ENCODE data around the gene CRYBA2. TPM values are rescaled to one million over a fixed set of nuclear protein-coding genes. Genes with fewer than 3 reads are reported as not detected.

The CRYBA2 gene
- total RNA-seq, 1 experiment from 2014 or later = not detected

GRCh38 chr2:218954541-218955300 lies 38.5 kb downstream of the CRYBA2 start:
- Histone ChIP-seq H3K4me1 (ENCODE audit: control insufficient read depth in 1 of 2, insufficient read depth in 2 of 2, low read length in 2 of 2) (peaks cover 0 to 7% of the 10 kb centered on the region in 2 experiments; a peak in 1 of 4 replicates), H3K9ac (ENCODE audit: low read length) (no peak overlapping the region), H3K27ac (ENCODE audit: low read depth, low read length) (no peak overlapping the region), H3K27me3 (ENCODE audit: insufficient read depth, low read length) (peaks cover 3% of the 10 kb centered on the region; the same call in 1 of the 2 replicates), H3K36me3 (ENCODE audit: control insufficient read depth in 1 of 2, insufficient read depth in 2 of 2, low read length in 2 of 2) (no peaks in the 10 kb centered on the region), H3K9me3 (ENCODE audit: control insufficient read depth in 1 of 2, insufficient read depth in 1 of 2, low read depth in 1 of 2, low read length in 2 of 2) (no peaks in the 10 kb centered on the region), H3K9me2 (ENCODE audit: insufficient read depth) (no peaks in the 10 kb centered on the region), H4K20me1 (ENCODE audit: insufficient read depth) (no peaks in the 10 kb centered on the region), H2AFZ (ENCODE audit: low read depth, low read length, poor library complexity, severe bottlenecking) (no peak overlapping the region), H3K4me3 (replicated peaks in 1 of 2; ENCODE audit: low read depth in 1 of 2, low read length in 2 of 2) (no peak overlapping the region), H3K79me2 (ENCODE audit: insufficient read depth, low read length) (no peaks in the 10 kb centered on the region), H3K4me2 (ENCODE audit: low read length) (no peak overlapping the region)
- ATAC-seq = no peak
- DNase-seq (ENCODE audit: low read depth, low spot score) = no peak
- POLR2A ChIA-PET = no interaction called here
- RAD21 ChIA-PET (ENCODE audit: low non-redundant PET in 1 of 2, low total read pairs in 2 of 2, uncharacterized antibody in 2 of 2, unreplicated experiment in 2 of 2) = no interaction called here
- intact Hi-C loops (cut with micrococcal nuclease) = no loop called here
- CTCF ChIA-PET = interaction anchor here (1.0 to 2.6 kb wide), 2 partner anchors 25 to 56 kb away, joined by 4 to 8 read pairs; no protein-coding TSS in a partner anchor
- TF ChIP-seq CEBPB (IDR thresholded peaks at IDR 0.05; ENCODE audit: low read depth) (no peak), ZNF274 (IDR thresholded peaks at IDR 0.05; ENCODE audit: low read depth, low read length) (no peak), SIN3A (IDR thresholded peaks at IDR 0.05; ENCODE audit: low read depth) (no peak), EGR1 (IDR thresholded peaks at IDR 0.05; ENCODE audit: low read depth) (no peak), RAD21 (IDR thresholded peaks at IDR 0.05; ENCODE audit: low read depth) (no peak), CBX3 (IDR thresholded peaks at IDR 0.05; ENCODE audit: low read depth) (no peak), SP1 (IDR thresholded peaks at IDR 0.05; ENCODE audit: low read depth) (no peak), TCF7L2 (IDR thresholded peaks at IDR 0.05; ENCODE audit: borderline replicate concordance, extremely low read depth, insufficient read depth, insufficient read length) (no peak), ELF1 (IDR thresholded peaks at IDR 0.05; ENCODE audit: borderline replicate concordance, low read depth) (no peak), JUND (IDR thresholded peaks at IDR 0.05) (no peak), YY1 (IDR thresholded peaks at IDR 0.05; ENCODE audit: extremely low read depth, insufficient replicate concordance, low read depth, low read length) (no peak), POLR2A (IDR thresholded peaks at IDR 0.05; ENCODE audit: borderline replicate concordance, extremely low read depth, insufficient read depth, insufficient read length) (no peak), FOSL1 (IDR thresholded peaks at IDR 0.05; ENCODE audit: low read depth) (no peak), ZFX (IDR thresholded peaks at IDR 0.05) (no peak), ZBTB33 (IDR thresholded peaks at IDR 0.05; ENCODE audit: extremely low read depth, insufficient replicate concordance, low read length) (no peak), EZH2 (IDR thresholded peaks at IDR 0.05) (no peak), EZH2phosphoT487 (IDR thresholded peaks at IDR 0.05; ENCODE audit: borderline replicate concordance) (no peak)
- TF ChIP-seq, protein P1, sequence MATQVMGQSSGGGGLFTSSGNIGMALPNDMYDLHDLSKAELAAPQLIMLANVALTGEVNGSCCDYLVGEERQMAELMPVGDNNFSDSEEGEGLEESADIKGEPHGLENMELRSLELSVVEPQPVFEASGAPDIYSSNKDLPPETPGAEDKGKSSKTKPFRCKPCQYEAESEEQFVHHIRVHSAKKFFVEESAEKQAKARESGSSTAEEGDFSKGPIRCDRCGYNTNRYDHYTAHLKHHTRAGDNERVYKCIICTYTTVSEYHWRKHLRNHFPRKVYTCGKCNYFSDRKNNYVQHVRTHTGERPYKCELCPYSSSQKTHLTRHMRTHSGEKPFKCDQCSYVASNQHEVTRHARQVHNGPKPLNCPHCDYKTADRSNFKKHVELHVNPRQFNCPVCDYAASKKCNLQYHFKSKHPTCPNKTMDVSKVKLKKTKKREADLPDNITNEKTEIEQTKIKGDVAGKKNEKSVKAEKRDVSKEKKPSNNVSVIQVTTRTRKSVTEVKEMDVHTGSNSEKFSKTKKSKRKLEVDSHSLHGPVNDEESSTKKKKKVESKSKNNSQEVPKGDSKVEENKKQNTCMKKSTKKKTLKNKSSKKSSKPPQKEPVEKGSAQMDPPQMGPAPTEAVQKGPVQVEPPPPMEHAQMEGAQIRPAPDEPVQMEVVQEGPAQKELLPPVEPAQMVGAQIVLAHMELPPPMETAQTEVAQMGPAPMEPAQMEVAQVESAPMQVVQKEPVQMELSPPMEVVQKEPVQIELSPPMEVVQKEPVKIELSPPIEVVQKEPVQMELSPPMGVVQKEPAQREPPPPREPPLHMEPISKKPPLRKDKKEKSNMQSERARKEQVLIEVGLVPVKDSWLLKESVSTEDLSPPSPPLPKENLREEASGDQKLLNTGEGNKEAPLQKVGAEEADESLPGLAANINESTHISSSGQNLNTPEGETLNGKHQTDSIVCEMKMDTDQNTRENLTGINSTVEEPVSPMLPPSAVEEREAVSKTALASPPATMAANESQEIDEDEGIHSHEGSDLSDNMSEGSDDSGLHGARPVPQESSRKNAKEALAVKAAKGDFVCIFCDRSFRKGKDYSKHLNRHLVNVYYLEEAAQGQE (IDR thresholded peaks at IDR 0.05; ENCODE audit: low read depth) = no peak
- TF ChIP-seq, protein P2, sequence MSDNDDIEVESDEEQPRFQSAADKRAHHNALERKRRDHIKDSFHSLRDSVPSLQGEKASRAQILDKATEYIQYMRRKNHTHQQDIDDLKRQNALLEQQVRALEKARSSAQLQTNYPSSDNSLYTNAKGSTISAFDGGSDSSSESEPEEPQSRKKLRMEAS (IDR thresholded peaks at IDR 0.05) = no peak
- TF ChIP-seq, protein P3, sequence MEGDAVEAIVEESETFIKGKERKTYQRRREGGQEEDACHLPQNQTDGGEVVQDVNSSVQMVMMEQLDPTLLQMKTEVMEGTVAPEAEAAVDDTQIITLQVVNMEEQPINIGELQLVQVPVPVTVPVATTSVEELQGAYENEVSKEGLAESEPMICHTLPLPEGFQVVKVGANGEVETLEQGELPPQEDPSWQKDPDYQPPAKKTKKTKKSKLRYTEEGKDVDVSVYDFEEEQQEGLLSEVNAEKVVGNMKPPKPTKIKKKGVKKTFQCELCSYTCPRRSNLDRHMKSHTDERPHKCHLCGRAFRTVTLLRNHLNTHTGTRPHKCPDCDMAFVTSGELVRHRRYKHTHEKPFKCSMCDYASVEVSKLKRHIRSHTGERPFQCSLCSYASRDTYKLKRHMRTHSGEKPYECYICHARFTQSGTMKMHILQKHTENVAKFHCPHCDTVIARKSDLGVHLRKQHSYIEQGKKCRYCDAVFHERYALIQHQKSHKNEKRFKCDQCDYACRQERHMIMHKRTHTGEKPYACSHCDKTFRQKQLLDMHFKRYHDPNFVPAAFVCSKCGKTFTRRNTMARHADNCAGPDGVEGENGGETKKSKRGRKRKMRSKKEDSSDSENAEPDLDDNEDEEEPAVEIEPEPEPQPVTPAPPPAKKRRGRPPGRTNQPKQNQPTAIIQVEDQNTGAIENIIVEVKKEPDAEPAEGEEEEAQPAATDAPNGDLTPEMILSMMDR (IDR thresholded peaks at IDR 0.05 in 2 of 3, conservative IDR thresholded peaks at IDR 0.05 in 1 of 3; ENCODE audit: borderline replicate concordance in 1 of 3, insufficient read depth in 1 of 3, low read depth in 2 of 3, low read length in 2 of 3) = no peak
- no TSS peak for BruUV-seq (replicated peaks)

Data from HCT116 (cell line).